ENCODE data around the gene SUN3. TPM values are rescaled to one million over a fixed set of nuclear protein-coding genes. Genes with fewer than 3 reads are reported as not detected.

The SUN3 gene
- total and polyA plus RNA-seq, 8 donors, result not detected

GRCh38 chr7:47967123-47967522 is 61.8 kb downstream of the SUN3 start:
- intact Hi-C loops (cut with DNase I), result no loop called here
- no peak overlapping the region for H3K27ac ChIP-seq
- H3K36me3 ChIP-seq, result peaks cover 3 to 52% (median 16%) of the 10 kb centered on the region in 3 donors
- DNase-seq, result no peak
- FAIRE-seq, result no peak
- no peaks in the 10 kb centered on the region for H3K27me3 ChIP-seq
- TF ChIP-seq CTCF (IDR thresholded peaks at IDR 0.05), result no peak
- H3K9me3 ChIP-seq, result no peaks in the 10 kb centered on the region
- 88 to 91% methylated on average over 5 of the region's 5 CpGs for WGBS, 2 donors
- ATAC-seq, result no peak
- H3K4me3 ChIP-seq, result no peak overlapping the region
- H3K4me1 ChIP-seq, result no peaks in the 10 kb centered on the region

GRCh38 chr7:47965456-47965855 is 63.5 kb downstream of the SUN3 start:
- ATAC-seq (no peak), FAIRE-seq (no peak), DNase-seq (no peak)
- no peak for TF ChIP-seq CTCF (IDR thresholded peaks at IDR 0.05)
- no peaks in the 10 kb centered on the region for H3K4me1 ChIP-seq
- H3K36me3 ChIP-seq, result peaks cover 3 to 57% (median 19%) of the 10 kb centered on the region in 3 donors
- no peaks in the 10 kb centered on the region for H3K27me3 ChIP-seq
- no peak overlapping the region for H3K27ac ChIP-seq
- H3K4me3 ChIP-seq, result no peak overlapping the region
- intact Hi-C loops (cut with DNase I), result no loop called here
- no peaks in the 10 kb centered on the region for H3K9me3 ChIP-seq
- whole genome bisulfite sequencing, 2 donors, result 94 to 97% methylated on average over 5 of the region's 5 CpGs

GRCh38 chr7:47962262-47962661 is 66.6 kb downstream of the SUN3 start:
- FAIRE-seq (no peak), ATAC-seq (no peak), DNase-seq (no peak)
- peaks cover 3 to 51% (median 19%) of the 10 kb centered on the region in 3 donors for H3K36me3 ChIP-seq
- H3K4me1 ChIP-seq, result no peaks in the 10 kb centered on the region
- H3K4me3 ChIP-seq, result no peak overlapping the region
- no peaks in the 10 kb centered on the region for H3K27me3 ChIP-seq
- intact Hi-C loops (cut with DNase I), result no loop called here
- H3K9me3 ChIP-seq, result no peaks in the 10 kb centered on the region
- 95 to 98% methylated on average over 3 of the region's 3 CpGs for WGBS, 2 donors
- TF ChIP-seq CTCF (IDR thresholded peaks at IDR 0.05), result no peak
- H3K27ac ChIP-seq, result no peak overlapping the region

- ATAC-seq, result no peak
- 80 to 84% methylated on average over 6 of the region's 6 CpGs for WGBS, 2 donors
- intact Hi-C loops (cut with DNase I), result no loop called here
- Histone ChIP-seq H3K4me1 (no peaks in the 10 kb centered on the region), H3K36me3 (peaks cover 0 to 10% (median 3%) of the 10 kb centered on the region in 3 donors), H3K4me3 (no peak overlapping the region), H3K27me3 (no peaks in the 10 kb centered on the region), H3K27ac (no peak overlapping the region), H3K9me3 (no peaks in the 10 kb centered on the region)
- FAIRE-seq, result no peak
- no peak for DNase-seq
- TF ChIP-seq CTCF (IDR thresholded peaks at IDR 0.05), result no peak
These were observed 71.8 kb downstream of the SUN3 start for GRCh38 chr7:47957156-47957555.

GRCh38 chr7:47956220-47956619 is 72.7 kb downstream of the SUN3 start:
- WGBS, 2 donors, result 88 to 89% methylated on average over 6 of the region's 6 CpGs
- intact Hi-C loops (cut with DNase I), result no loop called here
- Histone ChIP-seq H3K27ac (no peak overlapping the region), H3K36me3 (peaks cover 0 to 6% (median 0%) of the 10 kb centered on the region in 3 donors), H3K27me3 (no peaks in the 10 kb centered on the region), H3K9me3 (no peaks in the 10 kb centered on the region), H3K4me3 (no peak overlapping the region), H3K4me1 (no peaks in the 10 kb centered on the region)
- ATAC-seq (no peak), DNase-seq (no peak), FAIRE-seq (no peak)
- TF ChIP-seq CTCF (IDR thresholded peaks at IDR 0.05), result no peak

Measured in pancreas (tissue), 10 donors.